ENCODE results near the gene MMS19. TPM values are rescaled to one million over a fixed set of nuclear protein-coding genes. Genes with fewer than 3 reads are reported as not detected.

Gene MMS19
- total and polyA plus RNA-seq, 4 donors = 16.2 to 73.4 (median 49.0) TPM

DNA sequence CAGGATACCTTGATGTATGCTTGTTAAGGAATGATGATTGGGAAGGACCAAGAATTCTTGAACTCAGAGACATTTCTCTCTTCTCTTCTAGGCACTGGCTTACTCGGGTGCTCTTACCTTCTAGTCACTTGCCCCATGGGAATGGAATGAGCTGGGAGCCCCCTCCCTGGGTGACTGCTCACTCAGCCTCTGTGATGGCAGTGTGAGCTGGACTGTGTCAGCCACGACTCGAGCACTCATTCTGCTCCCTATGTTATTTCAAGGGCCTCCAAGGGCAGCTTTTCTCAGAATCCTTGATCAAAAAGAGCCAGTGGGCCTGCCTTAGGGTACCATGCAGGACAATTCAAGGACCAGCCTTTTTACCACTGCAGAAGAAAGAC lies 41.5 kb downstream of the MMS19 start:
- Histone ChIP-seq H3K4me3 (ENCODE audit: low read length in 2 of 2) (no peak overlapping the region), H3K27me3 (ENCODE audit: control insufficient read depth in 1 of 2, insufficient read depth in 2 of 2, low read length in 1 of 2) (no peaks in the 10 kb centered on the region), H3K36me3 (ENCODE audit: control insufficient read depth in 1 of 2, insufficient read depth in 2 of 2, low read length in 1 of 2) (peaks cover 0 to 13% of the 10 kb centered on the region in 2 donors), H3K4me1 (ENCODE audit: control insufficient read depth in 1 of 2, insufficient read depth in 2 of 2, low read length in 2 of 2) (no peaks in the 10 kb centered on the region), H3K9me3 (ENCODE audit: control insufficient read depth, low read length) (no peaks in the 10 kb centered on the region), H3K27ac (ENCODE audit: low read depth in 1 of 2, low read length in 2 of 2) (no peak overlapping the region)
- DNase-seq (no peak), ATAC-seq (ENCODE audit: low FRiP score) (no peak)
- intact Hi-C loops (cut with DNase I) = no loop called here
- 27 to 33% methylated on average over 3 of the region's 3 CpGs for WGBS, 2 donors

DNA sequence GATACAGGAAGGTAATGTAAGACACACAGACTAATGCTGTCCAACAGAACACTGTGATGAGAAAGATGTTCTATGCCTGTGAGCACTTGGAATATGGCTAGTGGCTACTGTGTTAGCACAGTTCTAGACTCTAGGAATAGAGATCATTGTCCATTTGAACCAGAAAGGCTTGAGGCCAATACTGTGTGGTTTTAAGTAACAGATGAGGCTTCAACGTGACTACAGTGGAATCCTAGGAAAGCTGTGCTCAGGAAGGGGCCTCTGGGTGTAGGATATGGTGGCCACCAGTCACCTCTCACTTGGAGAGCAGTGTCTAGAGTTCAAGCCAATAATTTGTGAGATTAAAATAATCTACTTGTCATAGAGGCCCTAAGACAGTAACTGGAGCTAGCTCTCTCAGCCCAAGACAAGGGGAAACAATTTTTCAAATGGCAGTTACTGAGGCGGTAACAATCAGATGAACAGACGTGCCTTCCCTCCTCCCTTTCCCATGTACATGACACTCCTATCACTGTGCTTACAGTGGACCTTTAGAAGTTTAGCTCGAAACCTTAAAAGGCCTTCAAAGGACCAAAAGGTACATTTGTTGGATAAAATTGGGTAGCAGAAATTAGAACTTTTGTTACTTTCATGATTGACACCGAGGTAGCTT lies 42.1 kb downstream of the MMS19 start:
- no peak for DNase-seq
- WGBS, 2 donors = 57 to 67% methylated on average over 5 of the region's 5 CpGs
- Histone ChIP-seq H3K36me3 (ENCODE audit: control insufficient read depth in 1 of 2, insufficient read depth in 2 of 2, low read length in 1 of 2) (peaks cover 0 to 13% of the 10 kb centered on the region in 2 donors), H3K4me1 (ENCODE audit: control insufficient read depth in 1 of 2, insufficient read depth in 2 of 2, low read length in 2 of 2) (no peaks in the 10 kb centered on the region), H3K27me3 (ENCODE audit: control insufficient read depth in 1 of 2, insufficient read depth in 2 of 2, low read length in 1 of 2) (no peaks in the 10 kb centered on the region), H3K27ac (ENCODE audit: low read depth in 1 of 2, low read length in 2 of 2) (no peak overlapping the region), H3K4me3 (ENCODE audit: low read length in 2 of 2) (no peak overlapping the region), H3K9me3 (ENCODE audit: control insufficient read depth, low read length) (no peaks in the 10 kb centered on the region)
- intact Hi-C loops (cut with DNase I) = no loop called here
- ATAC-seq (ENCODE audit: low FRiP score) = no peak

DNA sequence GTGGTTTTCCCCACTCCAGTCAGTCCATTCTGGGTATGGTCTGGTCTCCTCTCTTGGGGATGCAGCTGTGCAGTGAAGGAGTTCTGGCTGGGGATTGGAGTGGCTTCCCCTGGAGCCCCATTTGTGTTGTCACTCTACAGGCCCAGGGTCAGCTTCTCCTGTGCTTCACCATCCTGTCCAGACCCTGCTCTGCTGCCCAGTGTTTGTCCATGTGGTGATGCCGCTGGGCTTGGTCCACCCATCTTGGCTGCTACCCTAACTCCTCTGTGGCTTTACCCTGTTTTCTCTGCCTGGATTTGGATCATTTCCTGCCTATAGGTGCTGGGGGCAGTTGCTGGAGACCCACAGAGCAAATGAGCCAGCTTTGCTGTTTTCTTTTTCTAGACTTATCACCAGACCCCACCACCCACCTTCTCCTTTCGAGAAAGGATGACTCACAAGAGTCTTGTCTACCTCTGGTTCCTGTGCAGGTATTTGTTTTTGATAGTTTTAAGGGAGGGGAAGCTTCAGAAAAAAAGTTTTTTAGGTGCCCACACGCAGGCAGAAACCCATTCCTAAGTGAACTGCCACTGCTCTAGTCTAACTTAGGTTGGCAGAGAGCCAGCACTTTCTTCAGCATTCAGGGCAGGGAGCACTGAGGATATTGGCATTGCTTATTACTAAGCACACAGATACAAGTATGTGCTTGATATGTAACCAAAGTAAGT lies 43.7 kb downstream of the MMS19 start:
- no peak overlapping the region for H3K4me3 ChIP-seq (ENCODE audit: low read length in 2 of 2)
- H3K36me3 ChIP-seq (ENCODE audit: control insufficient read depth in 1 of 2, insufficient read depth in 2 of 2, low read length in 1 of 2) = peaks cover 0 to 10% of the 10 kb centered on the region in 2 donors

DNA sequence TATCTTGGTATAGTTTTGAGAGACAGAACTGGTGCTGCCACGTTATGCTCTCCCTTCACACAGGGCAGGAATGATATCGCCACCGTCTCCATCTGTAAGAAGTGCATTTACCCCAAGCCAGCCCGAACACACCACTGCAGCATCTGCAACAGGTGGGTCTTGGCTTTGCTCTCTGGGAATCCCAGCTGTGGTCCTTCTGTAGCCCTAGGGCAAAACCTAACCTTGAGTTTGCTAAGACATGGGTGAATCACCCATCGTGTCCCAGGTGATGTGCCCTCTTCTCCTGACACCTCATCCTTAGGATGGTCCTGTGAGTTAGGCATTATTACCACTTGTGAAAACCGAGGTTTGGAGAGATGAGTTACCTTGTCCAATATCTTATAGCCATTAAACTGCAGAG lies 45.9 kb downstream of the MMS19 start:
- Histone ChIP-seq H3K4me1 (ENCODE audit: control insufficient read depth in 1 of 2, insufficient read depth in 2 of 2, low read length in 2 of 2) (peaks cover 0 to under 1% of the 10 kb centered on the region in 2 donors), H3K27me3 (ENCODE audit: control insufficient read depth in 1 of 2, insufficient read depth in 2 of 2, low read length in 1 of 2) (no peaks in the 10 kb centered on the region), H3K4me3 (ENCODE audit: low read length in 2 of 2) (no peak overlapping the region), H3K36me3 (ENCODE audit: control insufficient read depth in 1 of 2, insufficient read depth in 2 of 2, low read length in 1 of 2) (no peaks in the 10 kb centered on the region), H3K9me3 (ENCODE audit: control insufficient read depth, low read length) (no peaks in the 10 kb centered on the region), H3K27ac (ENCODE audit: low read depth in 1 of 2, low read length in 2 of 2) (no peak overlapping the region)
- intact Hi-C loops (cut with DNase I) = no loop called here
- ATAC-seq (ENCODE audit: low FRiP score) (no peak), DNase-seq (no peak)
- 87 to 89% methylated on average over 6 of the region's 6 CpGs for WGBS, 2 donors

More for the DNA sequence above, 43.7 kb downstream of the MMS19 start:
- Histone ChIP-seq H3K27me3 (ENCODE audit: control insufficient read depth in 1 of 2, insufficient read depth in 2 of 2, low read length in 1 of 2) (no peaks in the 10 kb centered on the region), H3K4me1 (ENCODE audit: control insufficient read depth in 1 of 2, insufficient read depth in 2 of 2, low read length in 2 of 2) (no peaks in the 10 kb centered on the region), H3K9me3 (ENCODE audit: control insufficient read depth, low read length) (no peaks in the 10 kb centered on the region), H3K27ac (ENCODE audit: low read depth in 1 of 2, low read length in 2 of 2) (peak overlapping the region in 1 of 2 donors; percentile 39)
- 14 to 21% methylated on average over 3 of the region's 3 CpGs for WGBS, 2 donors
- DNase-seq = no peak
- intact Hi-C loops (cut with DNase I) = no loop called here
- no peak for ATAC-seq (ENCODE audit: low FRiP score)

DNA sequence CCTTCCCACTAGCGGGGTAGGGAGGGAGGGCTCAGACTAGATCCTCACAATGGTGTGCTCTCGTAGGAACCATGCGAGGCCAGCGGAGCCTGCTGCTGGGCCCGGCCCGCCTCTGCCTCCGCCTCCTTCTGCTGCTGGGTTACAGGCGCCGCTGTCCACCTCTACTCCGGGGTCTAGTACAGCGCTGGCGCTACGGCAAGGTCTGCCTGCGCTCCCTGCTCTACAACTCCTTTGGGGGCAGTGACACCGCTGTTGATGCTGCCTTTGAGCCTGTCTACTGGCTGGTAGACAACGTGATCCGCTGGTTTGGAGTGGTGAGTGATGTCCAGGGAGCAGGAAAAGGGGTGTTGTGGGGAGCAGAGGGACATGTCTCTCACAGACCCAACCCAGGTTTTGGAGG lies 46.6 kb downstream of the MMS19 start:
- Histone ChIP-seq H3K4me3 (ENCODE audit: low read length in 2 of 2) (no peak overlapping the region), H3K9me3 (ENCODE audit: control insufficient read depth, low read length) (no peaks in the 10 kb centered on the region), H3K4me1 (ENCODE audit: control insufficient read depth in 1 of 2, insufficient read depth in 2 of 2, low read length in 2 of 2) (peaks cover 0 to 7% of the 10 kb centered on the region in 2 donors), H3K27ac (ENCODE audit: low read depth in 1 of 2, low read length in 2 of 2) (no peak overlapping the region), H3K36me3 (ENCODE audit: control insufficient read depth in 1 of 2, insufficient read depth in 2 of 2, low read length in 1 of 2) (no peaks in the 10 kb centered on the region), H3K27me3 (ENCODE audit: control insufficient read depth in 1 of 2, insufficient read depth in 2 of 2, low read length in 1 of 2) (no peaks in the 10 kb centered on the region)
- 93 to 95% methylated on average over 17 of the region's 17 CpGs for WGBS, 2 donors
- no peak for ATAC-seq (ENCODE audit: low FRiP score)
- intact Hi-C loops (cut with DNase I) = no loop called here
- no peak for DNase-seq

DNA sequence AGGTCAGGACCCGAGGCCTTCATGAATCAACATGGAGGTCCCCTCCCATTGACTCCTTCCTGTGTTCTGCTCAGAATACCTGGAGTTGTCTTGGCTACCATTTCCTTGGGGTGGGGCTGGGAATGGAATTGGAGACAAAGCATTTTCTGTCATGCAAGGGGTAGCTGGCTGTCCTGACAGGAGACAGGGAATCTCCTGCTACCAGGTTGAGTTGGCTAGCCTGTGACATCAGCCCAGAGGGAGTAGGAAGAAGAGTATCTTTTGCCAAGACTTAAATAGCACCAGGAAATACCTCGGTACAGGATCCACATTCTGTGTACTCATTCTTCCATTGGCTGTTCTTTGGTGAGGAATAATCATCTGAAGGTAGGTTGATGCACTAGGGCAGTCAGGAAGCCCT lies 47.4 kb downstream of the MMS19 start:
- ATAC-seq (ENCODE audit: low FRiP score) (no peak), DNase-seq (no peak)
- Histone ChIP-seq H3K27ac (ENCODE audit: low read depth in 1 of 2, low read length in 2 of 2) (no peak overlapping the region), H3K36me3 (ENCODE audit: control insufficient read depth in 1 of 2, insufficient read depth in 2 of 2, low read length in 1 of 2) (no peaks in the 10 kb centered on the region), H3K4me1 (ENCODE audit: control insufficient read depth in 1 of 2, insufficient read depth in 2 of 2, low read length in 2 of 2) (peaks cover 0 to 7% of the 10 kb centered on the region in 2 donors), H3K9me3 (ENCODE audit: control insufficient read depth, low read length) (no peaks in the 10 kb centered on the region), H3K4me3 (ENCODE audit: low read length in 2 of 2) (no peak overlapping the region), H3K27me3 (ENCODE audit: control insufficient read depth in 1 of 2, insufficient read depth in 2 of 2, low read length in 1 of 2) (no peaks in the 10 kb centered on the region)
- WGBS, 2 donors = 49 to 50% methylated on average over 2 of the region's 2 CpGs
- intact Hi-C loops (cut with DNase I) = no loop called here

DNA sequence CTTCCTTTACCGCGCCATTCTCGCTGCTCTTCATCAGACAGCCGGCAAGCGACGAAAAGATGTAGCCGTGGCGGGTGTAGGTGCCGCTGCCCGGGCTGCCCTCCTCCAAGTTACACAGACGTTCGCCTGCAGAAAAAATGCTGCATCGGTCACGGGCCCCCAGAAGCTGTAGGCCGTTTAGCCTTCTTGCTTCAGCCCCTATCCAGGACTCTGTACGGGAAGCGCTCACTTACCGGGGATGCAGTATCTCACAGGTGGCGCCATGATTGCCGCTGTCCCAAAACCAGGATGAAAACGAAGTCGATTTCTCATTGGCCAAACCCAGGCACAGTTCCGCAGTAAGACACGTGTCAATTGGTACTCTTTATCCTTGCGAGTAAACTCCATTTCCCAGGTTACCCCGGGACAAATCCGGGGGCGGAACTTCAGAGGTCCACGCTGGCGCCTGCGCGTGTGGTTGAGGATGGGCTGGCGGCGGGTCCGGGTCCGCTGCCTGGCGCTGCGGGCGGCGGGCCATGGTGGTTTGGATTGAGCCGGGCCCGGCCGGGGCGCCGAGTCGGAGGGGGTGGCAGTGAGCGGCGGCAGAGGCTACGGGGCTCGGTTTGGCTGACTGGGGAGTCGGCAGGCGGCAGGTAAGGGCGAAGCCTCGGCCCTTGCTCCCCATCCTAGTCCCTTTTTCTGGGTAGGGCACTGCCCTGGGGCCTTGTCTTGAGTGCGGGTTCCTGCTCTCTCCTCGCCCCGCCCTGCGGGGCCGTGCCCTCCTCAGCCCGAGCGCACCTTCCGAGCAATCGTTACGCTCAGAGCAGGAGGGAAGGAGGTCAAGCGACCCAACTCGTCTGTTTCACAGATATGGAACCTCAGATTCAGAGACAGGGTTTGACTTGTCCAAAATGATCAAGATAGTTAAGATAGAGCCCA lies 52.2 kb downstream of the MMS19 start, which contains the start of the genes EXOSC1 and ZDHHC16:
Gene EXOSC1 (minus strand): TSS at position 285 of the 918 bp plus-strand sequence. CDS start 21 bp downstream, at position 264.
Gene ZDHHC16 (plus strand): TSS at position 454 of the 918 bp plus-strand sequence. CDS start 5,501 bp downstream, outside the sequence.
- DNase-seq = peak; percentile 94 to 96
- no peaks in the 10 kb centered on the region for H3K27me3 ChIP-seq (ENCODE audit: control insufficient read depth in 1 of 2, insufficient read depth in 2 of 2, low read length in 1 of 2)
- peak within 1 kb of the TSS; percentile 89 to 92 for H3K4me3 ChIP-seq (ENCODE audit: low read length in 2 of 2)
- peak; percentile 99 for ATAC-seq (ENCODE audit: low FRiP score)
- H3K27ac ChIP-seq (ENCODE audit: low read depth in 1 of 2, low read length in 2 of 2) = no peak within 1 kb of the TSS
- intact Hi-C loops (cut with DNase I) = loop anchor here in 1 of 2 donors (2.0 to 10.0 kb wide), 3 partner anchors 19 to 106 kb away; partner anchors contain the start of genes MMS19, PGAM1 and UBTD1
- H3K4me1 ChIP-seq (ENCODE audit: control insufficient read depth in 1 of 2, insufficient read depth in 2 of 2, low read length in 2 of 2) = peaks cover 7 to 8% of the 10 kb centered on the region in 2 donors
- H3K9me3 ChIP-seq (ENCODE audit: control insufficient read depth, low read length) = no peaks in the 10 kb centered on the region
- peaks cover 0 to 2% of the 10 kb centered on the region in 2 donors for H3K36me3 ChIP-seq (ENCODE audit: control insufficient read depth in 1 of 2, insufficient read depth in 2 of 2, low read length in 1 of 2)
- 0 to 1% methylated on average over 62 to 66 of the region's 66 CpGs for WGBS, 2 donors

DNA sequence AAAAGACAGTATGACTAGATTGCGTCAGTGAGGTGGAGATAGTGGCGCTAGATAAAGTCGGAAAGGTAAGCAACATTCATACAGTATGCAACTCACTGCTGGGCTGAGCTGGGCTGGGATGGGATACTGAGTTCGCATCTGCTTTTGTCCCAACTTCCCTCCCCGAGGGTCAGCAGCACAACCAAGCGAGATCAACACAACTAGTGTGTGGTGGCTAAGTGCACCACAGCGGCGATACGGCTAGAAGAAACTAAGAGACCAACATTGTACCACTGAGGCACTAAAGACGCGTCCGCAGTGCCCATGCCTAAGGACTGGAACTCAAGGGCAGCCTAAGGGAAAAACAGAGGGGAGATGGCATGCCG lies 52.9 kb downstream of the MMS19 start:
- Histone ChIP-seq H3K4me3 (ENCODE audit: low read length in 2 of 2) (peak overlapping the region; percentile 59 to 92), H3K27ac (ENCODE audit: low read depth in 1 of 2, low read length in 2 of 2) (no peak overlapping the region), H3K27me3 (ENCODE audit: control insufficient read depth in 1 of 2, insufficient read depth in 2 of 2, low read length in 1 of 2) (no peaks in the 10 kb centered on the region), H3K36me3 (ENCODE audit: control insufficient read depth in 1 of 2, insufficient read depth in 2 of 2, low read length in 1 of 2) (peaks cover 0 to 2% of the 10 kb centered on the region in 2 donors), H3K9me3 (ENCODE audit: control insufficient read depth, low read length) (no peaks in the 10 kb centered on the region), H3K4me1 (ENCODE audit: control insufficient read depth in 1 of 2, insufficient read depth in 2 of 2, low read length in 2 of 2) (peaks cover 7 to 8% of the 10 kb centered on the region in 2 donors)
- no peak for ATAC-seq (ENCODE audit: low FRiP score)
- WGBS, 2 donors = 1 to 3% methylated on average over 13 of the region's 13 CpGs
- intact Hi-C loops (cut with DNase I) = loop anchor here in 1 of 2 donors (2.0 to 10.0 kb wide), 3 partner anchors 19 to 107 kb away; partner anchors contain the start of genes MMS19, PGAM1 and UBTD1
- no peak for DNase-seq

All from aorta (tissue), 5 donors.